SK-N-SH treated with all-trans-retinoic acid at 6 μM for 48 hours (cell line): ENCODE results near the gene ABHD10.

Experiments used
- TOX ChIP-seq: fragments of 250-450 bp; sonication (Bioruptor Pico); IDR thresholded peaks from 2 replicates; pipeline ENCODE4 v1.8.0; 2021; ENCODE audit warnings: mild to moderate bottlenecking, moderate library complexity, borderline replicate concordance
- ZNF565 ChIP-seq: fragments of 450-650 bp; formaldehyde crosslinking; conservative IDR thresholded peaks from 2 replicates; pipeline ENCODE4 v1.5.0; 2020; ENCODE audit warnings: low read depth, mild to moderate bottlenecking, moderate library complexity

- no peak for TF ChIP-seq ZNF565
- no peak for TF ChIP-seq TOX (CRISPR knock-in tag)
Measured at GRCh38 chr3:111943533-111943932, 35.3 kb upstream of the ABHD10 start.
